Measurements from ENCODE around the gene NDUFB6. TPM values are rescaled to one million over a fixed set of nuclear protein-coding genes. Genes with fewer than 3 reads are reported as not detected.
A peak's percentile ranks its signal among the peaks of the same experiment; 100 is the strongest.
"Not testable (repeated sequence)": the region's sequence is repeated elsewhere in the genome, so short reads cannot be mapped to it uniquely, and the experiment has no call there.

Gene NDUFB6
- polyA plus RNA-seq (2011; rRNA removed) = 60.2 and 65.3 TPM in 2 replicates
- 13.7 and 18.1 TPM in 2 replicates for polyA minus RNA-seq (2011; rRNA and poly(A)+ RNA removed)

- DNase-seq (ENCODE audit: low read depth, low spot score) = peak; percentile 70
- Histone ChIP-seq H3K4me3 (ENCODE audit: low read depth, low read length) (peak within 1 kb of the TSS; percentile 96), H3K27me3 (ENCODE audit: control insufficient read depth, insufficient read depth, low read length) (no peaks in the 10 kb centered on the region), H3K27ac (ENCODE audit: low read depth, low read length) (peak within 1 kb of the TSS; percentile 75), H3K9me3 (ENCODE audit: control insufficient read depth, insufficient read depth, low read length) (no peaks in the 10 kb centered on the region; the same call in 1 of the 2 replicates)
- ChIA-PET CTCF (interaction anchor here (1.1 to 20.3 kb wide), 14 partner anchors 8 to 395 kb away, joined by 3 to 1261 read pairs (median 7); partner anchors contain the start of genes ACO1 and RIGI), POLR2A (interaction anchor here (1.4 kb wide), 1 partner anchor 194 kb away, joined by 8 read pairs; no protein-coding TSS in a partner anchor)
- TF ChIP-seq CTCF (IDR thresholded peaks at IDR 0.05; ENCODE audit: low read depth, low read length) = no peak
Observed at GRCh38 chr9:32572900-32573523, at the start of gene NDUFB6. NDUFB6 (minus strand) TSS chr9:32573159; CDS start chr9:32573060, 99 bp downstream.

GRCh38 chr9:32618261-32618660 lies 45.3 kb upstream of the NDUFB6 start:
- CTCF ChIA-PET = interaction anchor here (1.0 kb wide), 1 partner anchor 37 kb away, joined by 3 read pairs; no protein-coding TSS in a partner anchor
- POLR2A ChIA-PET = no interaction called here
- TF ChIP-seq CTCF (IDR thresholded peaks at IDR 0.05; ENCODE audit: low read depth, low read length) = no peak

GRCh38 chr9:32606811-32607210 lies 33.9 kb upstream of the NDUFB6 start:
- no peak for TF ChIP-seq CTCF (IDR thresholded peaks at IDR 0.05; ENCODE audit: low read depth, low read length)
- no peak overlapping the region for H3K27ac ChIP-seq (ENCODE audit: low read depth, low read length)
- POLR2A ChIA-PET = no interaction called here
- H3K4me3 ChIP-seq (ENCODE audit: low read depth, low read length) = no peak overlapping the region
- H3K9me3 ChIP-seq (ENCODE audit: control insufficient read depth, insufficient read depth, low read length) = no peaks in the 10 kb centered on the region
- H3K27me3 ChIP-seq (ENCODE audit: control insufficient read depth, insufficient read depth, low read length) = peaks cover 4% of the 10 kb centered on the region
- DNase-seq (ENCODE audit: low read depth, low spot score) = no peak
- CTCF ChIA-PET = no interaction called here

More at GRCh38 chr9:32618261-32618660, 45.3 kb upstream of the NDUFB6 start:
- H3K9me3 ChIP-seq (ENCODE audit: control insufficient read depth, insufficient read depth, low read length) = no peaks in the 10 kb centered on the region
- no peak for DNase-seq (ENCODE audit: low read depth, low spot score)
- no peak overlapping the region for H3K27ac ChIP-seq (ENCODE audit: low read depth, low read length)
- no peak overlapping the region for H3K4me3 ChIP-seq (ENCODE audit: low read depth, low read length)
- H3K27me3 ChIP-seq (ENCODE audit: control insufficient read depth, insufficient read depth, low read length) = no peaks in the 10 kb centered on the region

- TF ChIP-seq CTCF (IDR thresholded peaks at IDR 0.05; ENCODE audit: low read depth, low read length) = no peak
- Histone ChIP-seq H3K27me3 (ENCODE audit: control insufficient read depth, insufficient read depth, low read length) (peaks cover 6% of the 10 kb centered on the region), H3K9me3 (ENCODE audit: control insufficient read depth, insufficient read depth, low read length) (no peaks in the 10 kb centered on the region), H3K4me3 (ENCODE audit: low read depth, low read length) (no peak overlapping the region), H3K27ac (ENCODE audit: low read depth, low read length) (no peak overlapping the region)
- CTCF ChIA-PET = interaction anchor here (0.7 to 1.9 kb wide), 7 partner anchors 15 to 364 kb away, joined by 3 to 7 read pairs (median 6); no protein-coding TSS in a partner anchor
- POLR2A ChIA-PET = no interaction called here
- DNase-seq (ENCODE audit: low read depth, low spot score) = no peak
Observed at GRCh38 chr9:32603914-32604852, 31.2 kb upstream of the NDUFB6 start.

- CTCF ChIA-PET = interaction anchor here (1.0 to 2.9 kb wide), 2 partner anchors 10 to 17 kb away, joined by 3 to 18 read pairs; no protein-coding TSS in a partner anchor
- H3K27ac ChIP-seq (ENCODE audit: low read depth, low read length); H3K27me3 ChIP-seq (ENCODE audit: control insufficient read depth, insufficient read depth, low read length); POLR2A ChIA-PET; DNase-seq (ENCODE audit: low read depth, low spot score); H3K4me3 ChIP-seq (ENCODE audit: low read depth, low read length); H3K9me3 ChIP-seq (ENCODE audit: control insufficient read depth, insufficient read depth, low read length): not testable (repeated sequence)
Observed at GRCh38 chr9:32599021-32599420, 26.1 kb upstream of the NDUFB6 start.
